Cardiac fibroblast (primary cell): ENCODE measurements around the gene SRL.

Experiments used
- DNase-seq, 2 donors: peaks; one replicate each; pipeline versions ENCODE4 v3.0.0 to v3.0.0-alpha.2; 2010; ENCODE audit warnings: low read depth in 2 of 2
- H3K4me3 ChIP-seq, 2 donors: replicated peaks in 1 of 2; 1 replicate in 1 of 2; 2 replicates in 1 of 2; pipeline ENCODE4 v1.5.1; 2011; ENCODE audit warnings: low read depth in 2 of 2, low read length in 2 of 2, mild to moderate bottlenecking in 2 of 2, moderate library complexity in 1 of 2
- TF ChIP-seq, protein P1 (sequence below): IDR thresholded peaks from one replicate; pipeline ENCODE4 v1.5.1; 2011; ENCODE audit warnings: low read depth, mild to moderate bottlenecking, low read length, inconsistent platforms

SRL gene

DNA sequence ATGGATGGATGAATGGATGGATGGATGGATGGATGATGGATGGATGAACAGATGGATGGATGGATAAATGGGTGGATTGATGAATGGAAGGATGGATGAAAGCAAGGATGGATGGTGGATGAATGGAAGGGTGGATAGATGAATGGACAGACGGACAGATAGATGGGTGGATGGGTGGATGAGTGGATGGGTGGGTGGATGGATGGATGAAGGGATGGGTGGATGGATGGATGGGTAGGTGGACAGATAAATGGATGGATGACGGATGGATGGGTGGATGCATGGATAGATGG is 14.9 kb downstream of the SRL start:
- H3K4me3 ChIP-seq, result no peak overlapping the region
- TF ChIP-seq, protein P1, sequence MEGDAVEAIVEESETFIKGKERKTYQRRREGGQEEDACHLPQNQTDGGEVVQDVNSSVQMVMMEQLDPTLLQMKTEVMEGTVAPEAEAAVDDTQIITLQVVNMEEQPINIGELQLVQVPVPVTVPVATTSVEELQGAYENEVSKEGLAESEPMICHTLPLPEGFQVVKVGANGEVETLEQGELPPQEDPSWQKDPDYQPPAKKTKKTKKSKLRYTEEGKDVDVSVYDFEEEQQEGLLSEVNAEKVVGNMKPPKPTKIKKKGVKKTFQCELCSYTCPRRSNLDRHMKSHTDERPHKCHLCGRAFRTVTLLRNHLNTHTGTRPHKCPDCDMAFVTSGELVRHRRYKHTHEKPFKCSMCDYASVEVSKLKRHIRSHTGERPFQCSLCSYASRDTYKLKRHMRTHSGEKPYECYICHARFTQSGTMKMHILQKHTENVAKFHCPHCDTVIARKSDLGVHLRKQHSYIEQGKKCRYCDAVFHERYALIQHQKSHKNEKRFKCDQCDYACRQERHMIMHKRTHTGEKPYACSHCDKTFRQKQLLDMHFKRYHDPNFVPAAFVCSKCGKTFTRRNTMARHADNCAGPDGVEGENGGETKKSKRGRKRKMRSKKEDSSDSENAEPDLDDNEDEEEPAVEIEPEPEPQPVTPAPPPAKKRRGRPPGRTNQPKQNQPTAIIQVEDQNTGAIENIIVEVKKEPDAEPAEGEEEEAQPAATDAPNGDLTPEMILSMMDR, result no peak
- DNase-seq, result no peak

DNA sequence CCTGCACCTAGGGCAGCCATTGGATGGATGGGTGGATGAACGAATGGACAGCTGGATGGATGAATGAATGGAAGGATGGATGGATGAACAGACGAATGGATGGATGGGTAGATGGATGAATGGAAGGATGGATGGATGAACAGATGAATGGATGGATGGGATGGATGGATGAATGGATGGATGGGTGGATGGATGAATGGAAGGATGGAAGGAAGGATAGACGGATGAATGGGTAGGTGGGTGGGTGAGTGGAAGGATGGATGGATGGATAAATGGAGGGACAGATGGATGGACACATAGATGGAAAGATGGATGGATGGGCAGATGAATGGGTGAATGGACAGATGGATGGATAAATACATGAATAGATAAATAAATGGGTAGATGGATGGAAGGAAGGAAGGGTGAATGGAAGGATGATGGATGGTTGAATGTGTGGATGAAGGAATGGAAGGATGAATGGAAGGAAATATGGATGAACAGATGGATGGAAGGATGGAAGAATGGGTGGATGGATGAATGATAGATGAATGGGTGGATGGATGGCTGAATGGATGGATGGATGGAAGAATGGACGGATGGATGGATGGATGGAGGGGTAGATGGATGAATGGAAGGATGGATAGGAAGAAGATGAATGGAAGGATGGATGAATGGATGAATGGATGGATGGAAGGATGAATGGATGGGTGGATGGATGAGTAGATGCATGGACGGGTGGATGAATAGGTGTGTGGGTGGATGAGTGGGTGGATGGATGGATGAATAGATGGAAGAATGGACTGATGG is 15.4 kb downstream of the SRL start:
- no peak overlapping the region for H3K4me3 ChIP-seq
- TF ChIP-seq, protein P1, result no peak
- DNase-seq, result no peak

DNA sequence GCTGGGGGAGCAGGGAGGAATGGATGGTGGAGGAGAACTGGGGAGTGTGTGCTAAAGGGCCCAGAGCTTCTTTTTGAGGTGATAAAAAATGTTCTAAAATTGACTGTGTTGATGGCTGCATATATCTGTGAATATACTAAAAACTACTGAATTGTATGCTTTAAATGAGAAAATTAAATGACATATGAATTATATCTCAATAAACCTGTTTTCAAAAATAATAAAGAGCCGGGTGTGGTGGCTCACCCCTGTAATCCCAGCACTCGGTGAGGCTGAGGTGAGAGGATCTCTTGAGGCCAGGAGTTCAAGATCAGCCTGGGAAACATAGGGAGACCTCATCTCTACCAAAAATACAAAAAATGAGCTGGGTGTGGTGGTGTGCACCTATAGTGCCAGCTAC is 16.8 kb downstream of the SRL start:
- H3K4me3 ChIP-seq, result no peak overlapping the region
- TF ChIP-seq, protein P1, result no peak
- no peak for DNase-seq

DNA sequence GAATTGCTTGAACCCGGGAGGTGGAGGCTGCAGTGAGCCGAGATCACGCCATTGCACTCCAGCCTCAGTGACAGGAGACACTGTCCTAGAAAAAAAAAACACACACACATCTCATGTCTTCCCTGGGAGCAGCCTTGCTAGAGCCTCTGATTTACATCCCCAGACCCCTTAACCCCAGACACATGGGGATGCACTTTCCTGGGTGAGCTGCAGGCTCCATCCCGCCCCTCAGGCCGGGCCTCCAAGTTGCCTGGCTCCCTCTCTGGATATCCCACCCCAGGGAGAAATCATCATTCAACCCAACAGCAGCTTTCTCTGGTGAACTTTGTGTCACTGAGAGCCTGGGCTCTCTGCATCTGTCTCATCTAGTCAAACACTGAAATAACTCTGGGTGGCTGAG is 21.5 kb downstream of the SRL start:
- H3K4me3 ChIP-seq, result no peak overlapping the region
- TF ChIP-seq, protein P1, result no peak
- no peak for DNase-seq

DNA sequence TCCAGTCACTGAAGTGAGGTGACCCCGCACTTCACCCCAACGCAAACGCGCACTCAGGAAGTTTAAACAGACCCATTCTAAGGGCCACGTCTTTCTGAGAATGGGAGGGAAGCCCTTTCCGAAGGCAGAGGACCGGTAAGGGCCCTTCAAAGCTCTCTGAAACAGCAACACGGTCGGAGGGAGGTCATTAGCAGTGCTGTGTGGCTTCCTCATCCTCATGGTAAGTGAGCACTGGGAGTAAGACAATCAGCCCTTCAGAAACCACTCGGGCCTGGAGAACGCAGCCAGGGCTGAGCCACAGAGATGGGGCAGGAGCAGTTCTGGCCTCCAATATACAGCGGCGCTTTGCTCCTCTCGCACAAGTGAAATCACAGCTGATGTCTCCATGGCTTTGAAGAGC is 23.7 kb downstream of the SRL start:
- no peak overlapping the region for H3K4me3 ChIP-seq

DNA sequence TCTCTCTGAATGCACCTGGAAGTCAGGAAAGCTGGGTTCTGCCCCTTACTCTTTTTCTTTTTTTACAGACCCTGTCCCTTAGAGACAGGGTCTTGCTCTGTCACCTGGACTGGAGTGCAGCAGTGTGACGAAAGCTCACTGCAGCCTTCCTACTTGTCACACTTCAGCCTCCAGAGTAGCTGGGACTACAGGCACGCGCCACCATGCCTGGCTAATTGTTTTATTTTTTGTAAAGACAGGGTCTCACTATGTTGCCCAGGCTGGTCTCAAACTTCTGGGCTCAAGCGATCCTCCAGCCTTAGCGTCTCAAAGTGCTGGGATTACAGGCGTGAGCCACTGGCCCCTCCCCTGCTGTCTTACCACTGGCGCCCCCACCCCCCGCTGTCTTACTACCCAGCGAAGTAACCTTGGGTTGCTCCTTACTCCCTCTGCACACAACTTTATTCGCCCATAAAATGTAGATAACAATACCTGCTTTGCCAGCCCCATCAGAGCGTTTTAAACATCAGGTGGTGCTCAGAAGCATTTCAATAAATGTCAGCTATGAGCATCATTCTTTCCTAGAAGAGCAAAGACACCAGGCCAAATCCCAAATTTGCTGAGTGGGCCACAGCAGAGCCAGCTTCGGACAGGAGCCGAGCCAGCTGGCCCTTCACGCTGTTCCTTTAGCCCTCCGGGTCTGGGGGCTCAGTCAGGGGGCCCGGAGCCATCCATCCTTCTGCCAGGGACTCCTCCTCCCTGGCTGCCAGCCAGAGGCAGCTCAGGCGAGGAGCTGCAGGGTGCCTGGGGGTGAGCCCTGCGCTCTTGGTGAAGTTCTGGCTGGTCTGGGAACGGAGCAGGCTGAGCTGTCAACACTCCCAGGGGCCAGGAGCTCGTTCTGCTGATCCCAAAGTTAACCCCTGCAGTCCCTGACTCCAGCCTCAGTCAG is 24.4 kb downstream of the SRL start:
- H3K4me3 ChIP-seq, result no peak overlapping the region
- DNase-seq, result peak; percentile 18 to 66
- TF ChIP-seq, protein P1, result no peak

More for the DNA sequence above, 23.7 kb downstream of the SRL start:
- DNase-seq, result no peak
- TF ChIP-seq, protein P1, result no peak
